ENCODE results near the gene CCDC88C. TPM values are rescaled to one million over a fixed set of nuclear protein-coding genes. Genes with fewer than 3 reads are reported as not detected.

The CCDC88C gene
- total RNA-seq, 1 donor from 2014 or later = 9.2 TPM

DNA sequence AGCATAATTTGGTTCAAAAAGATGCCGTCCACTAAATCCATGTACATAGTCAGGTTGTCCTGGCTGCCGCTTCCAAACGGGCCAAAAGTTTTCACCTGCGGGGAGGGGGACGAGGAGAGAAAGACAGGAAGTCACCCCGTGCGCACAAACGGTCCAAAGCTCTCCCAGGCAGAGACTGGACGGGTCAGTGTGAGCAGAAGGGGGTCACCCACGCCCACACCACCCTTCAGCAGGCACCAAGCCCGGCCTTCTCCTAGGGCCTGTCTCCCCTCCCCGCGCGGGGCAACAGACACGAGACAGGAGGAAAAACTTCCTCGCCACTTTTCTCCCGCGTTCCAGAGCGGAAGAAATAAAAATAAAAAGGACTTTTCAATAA lies 888 bp downstream of the CCDC88C start:
- TF ChIP-seq, protein P1, sequence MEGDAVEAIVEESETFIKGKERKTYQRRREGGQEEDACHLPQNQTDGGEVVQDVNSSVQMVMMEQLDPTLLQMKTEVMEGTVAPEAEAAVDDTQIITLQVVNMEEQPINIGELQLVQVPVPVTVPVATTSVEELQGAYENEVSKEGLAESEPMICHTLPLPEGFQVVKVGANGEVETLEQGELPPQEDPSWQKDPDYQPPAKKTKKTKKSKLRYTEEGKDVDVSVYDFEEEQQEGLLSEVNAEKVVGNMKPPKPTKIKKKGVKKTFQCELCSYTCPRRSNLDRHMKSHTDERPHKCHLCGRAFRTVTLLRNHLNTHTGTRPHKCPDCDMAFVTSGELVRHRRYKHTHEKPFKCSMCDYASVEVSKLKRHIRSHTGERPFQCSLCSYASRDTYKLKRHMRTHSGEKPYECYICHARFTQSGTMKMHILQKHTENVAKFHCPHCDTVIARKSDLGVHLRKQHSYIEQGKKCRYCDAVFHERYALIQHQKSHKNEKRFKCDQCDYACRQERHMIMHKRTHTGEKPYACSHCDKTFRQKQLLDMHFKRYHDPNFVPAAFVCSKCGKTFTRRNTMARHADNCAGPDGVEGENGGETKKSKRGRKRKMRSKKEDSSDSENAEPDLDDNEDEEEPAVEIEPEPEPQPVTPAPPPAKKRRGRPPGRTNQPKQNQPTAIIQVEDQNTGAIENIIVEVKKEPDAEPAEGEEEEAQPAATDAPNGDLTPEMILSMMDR (IDR thresholded peaks at IDR 0.05) = no peak
- H3K27ac ChIP-seq = no peak overlapping the region
- intact Hi-C loops (cut with DNase I) = no loop called here

DNA sequence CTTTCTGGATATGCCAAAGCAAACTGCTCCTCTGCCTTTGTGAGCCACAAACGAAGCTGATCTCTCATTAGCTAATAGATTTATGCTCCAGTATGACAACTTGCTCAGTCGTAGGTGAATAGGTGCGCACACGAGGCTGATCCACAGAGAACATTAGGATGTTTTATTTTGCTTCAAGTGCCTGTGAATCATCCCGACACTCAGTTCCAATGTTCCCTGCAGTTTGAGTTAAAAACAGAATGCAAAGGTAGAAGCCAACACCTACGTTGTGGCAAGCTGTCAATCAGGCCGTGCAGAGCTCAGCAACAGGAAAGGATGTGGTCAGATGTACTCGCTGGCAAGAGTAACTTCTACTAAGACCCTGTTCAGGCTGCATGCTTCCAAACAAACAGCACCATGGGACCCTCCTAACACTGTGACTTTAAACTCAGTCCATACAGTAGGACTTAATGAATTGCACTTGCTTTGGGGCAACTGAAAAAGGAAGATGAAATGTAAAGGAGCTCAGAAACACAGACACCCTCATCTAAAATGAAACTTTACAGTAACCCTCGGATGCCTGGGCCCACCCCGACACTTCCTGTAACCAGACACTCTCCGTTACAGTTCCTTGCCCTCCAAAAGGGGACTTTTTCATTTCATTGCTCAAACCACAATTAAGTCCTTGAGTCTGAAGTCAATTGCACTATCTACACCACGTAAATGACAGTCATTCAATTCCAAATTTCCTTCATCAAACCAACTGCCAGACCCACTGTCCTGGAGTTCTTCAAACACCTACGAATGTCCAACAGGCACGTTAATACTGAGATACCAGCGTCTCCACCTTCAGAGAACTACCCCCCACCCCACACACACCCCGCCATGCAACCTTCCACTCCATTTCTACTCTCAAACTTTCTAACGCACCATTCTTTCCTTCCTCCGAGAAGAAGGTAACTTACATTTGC lies 1.6 kb downstream of the CCDC88C start:
- Histone ChIP-seq H3K27me3 (peaks cover 4% of the 10 kb centered on the region), H3K36me3 (no peaks in the 10 kb centered on the region), H3K4me3 (peak overlapping the region in 1 of 2 donors; percentile 77), H3K27ac (no peak overlapping the region), H3K4me1 (peaks cover 6 to 10% of the 10 kb centered on the region in 2 donors), H3K9me3 (no peaks in the 10 kb centered on the region)
- DNase-seq (ENCODE audit: low spot score in 2 of 2) = peak in 1 of 2 donors; percentile 13
- intact Hi-C loops (cut with DNase I) = no loop called here
- TF ChIP-seq, protein P1 (IDR thresholded peaks at IDR 0.05) = no peak

More for the DNA sequence above, 888 bp downstream of the CCDC88C start:
- H3K9me3 ChIP-seq = no peaks in the 10 kb centered on the region
- DNase-seq (ENCODE audit: low spot score in 2 of 2) = no peak
- H3K27me3 ChIP-seq = peaks cover 4% of the 10 kb centered on the region
- peaks cover 6 to 10% of the 10 kb centered on the region in 2 donors for H3K4me1 ChIP-seq
- peak overlapping the region; percentile 56 to 77 for H3K4me3 ChIP-seq
- H3K36me3 ChIP-seq = no peaks in the 10 kb centered on the region

DNA sequence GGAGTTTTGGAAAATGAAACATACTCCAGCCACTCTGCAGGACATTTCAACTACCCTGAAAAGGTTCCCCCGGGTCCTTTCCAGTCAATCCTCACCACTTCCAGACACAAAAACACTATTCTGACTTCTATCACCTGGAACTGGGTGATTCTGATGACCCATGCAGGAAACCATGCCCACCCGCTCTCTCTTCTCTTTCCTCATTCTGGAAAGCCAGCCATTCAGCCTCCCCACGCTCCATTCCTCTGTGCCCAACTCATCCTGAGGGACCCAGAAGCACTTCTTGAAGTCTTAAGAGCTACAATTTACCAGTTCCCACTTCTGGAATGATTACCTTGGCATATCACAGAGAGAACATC lies 3.2 kb downstream of the CCDC88C start:
- TF ChIP-seq, protein P1 (IDR thresholded peaks at IDR 0.05) = no peak
- H3K4me1 ChIP-seq = peaks cover 6 to 10% of the 10 kb centered on the region in 2 donors
- intact Hi-C loops (cut with DNase I) = no loop called here

DNA sequence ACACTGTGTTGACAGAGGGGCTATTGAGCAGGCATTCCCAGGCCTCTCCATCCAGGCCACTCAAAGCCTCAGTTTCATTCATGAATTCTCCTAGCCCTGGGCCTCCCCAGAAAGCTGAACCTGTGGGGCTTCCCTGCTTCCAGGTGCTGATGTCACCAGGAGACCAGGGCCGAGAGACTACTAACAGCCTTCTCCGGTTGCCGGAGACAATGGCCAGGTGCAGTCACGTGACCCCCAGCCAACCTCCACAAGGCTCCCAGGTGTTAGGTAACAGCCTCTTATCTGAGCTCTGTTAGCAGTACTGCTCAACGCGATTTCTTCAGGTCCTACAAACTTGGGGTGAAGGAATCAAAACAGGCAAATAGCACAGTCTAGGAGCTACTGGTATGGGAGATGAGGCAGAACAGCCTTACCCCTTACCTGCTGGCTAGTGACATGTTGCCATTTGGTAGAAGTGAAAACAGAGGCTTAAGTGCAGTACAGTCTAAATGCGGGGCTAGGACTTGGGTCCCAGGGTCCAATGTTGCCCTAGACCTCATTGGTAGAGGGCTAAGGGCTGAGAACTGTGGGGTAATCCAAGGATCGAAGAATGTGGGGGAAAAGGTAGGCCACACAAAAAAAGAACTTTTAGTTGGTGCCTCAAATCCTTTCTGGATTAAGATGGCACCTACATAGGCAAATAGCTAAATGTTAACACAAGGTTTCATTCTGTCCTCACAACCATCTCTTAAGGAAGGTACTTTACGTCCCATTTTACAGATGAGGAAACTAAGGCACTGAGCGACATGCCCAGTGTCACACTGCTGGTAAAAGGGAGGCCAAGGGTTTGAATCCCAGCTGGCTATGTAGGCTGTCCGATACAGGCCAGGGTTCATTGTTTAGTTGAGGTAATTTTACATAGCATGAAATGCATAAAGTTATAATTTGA lies 3.8 kb downstream of the CCDC88C start:
- H3K9me3 ChIP-seq = no peaks in the 10 kb centered on the region
- TF ChIP-seq, protein P1 (IDR thresholded peaks at IDR 0.05) = no peak
- no peak overlapping the region for H3K4me3 ChIP-seq
- DNase-seq (ENCODE audit: low spot score in 2 of 2) = peak in 1 of 2 donors; percentile 58
- peaks cover 6 to 8% of the 10 kb centered on the region in 2 donors for H3K4me1 ChIP-seq
- no peak overlapping the region for H3K27ac ChIP-seq
- intact Hi-C loops (cut with DNase I) = no loop called here
- peaks cover 4% of the 10 kb centered on the region for H3K27me3 ChIP-seq
- no peaks in the 10 kb centered on the region for H3K36me3 ChIP-seq

More for the DNA sequence above, 3.2 kb downstream of the CCDC88C start:
- no peaks in the 10 kb centered on the region for H3K9me3 ChIP-seq
- no peaks in the 10 kb centered on the region for H3K36me3 ChIP-seq
- no peak overlapping the region for H3K4me3 ChIP-seq
- H3K27ac ChIP-seq = no peak overlapping the region
- H3K27me3 ChIP-seq = peaks cover 4% of the 10 kb centered on the region
- peak in 1 of 2 donors; percentile 43 for DNase-seq (ENCODE audit: low spot score in 2 of 2)

GRCh38 chr14:91412939-91413338 lies 4.7 kb downstream of the CCDC88C start:
- peak in 1 of 2 donors; percentile 41 for DNase-seq (ENCODE audit: low spot score in 2 of 2)
- peaks cover 4% of the 10 kb centered on the region for H3K27me3 ChIP-seq
- no peak overlapping the region for H3K4me3 ChIP-seq
- H3K9me3 ChIP-seq = no peaks in the 10 kb centered on the region
- no peaks in the 10 kb centered on the region for H3K36me3 ChIP-seq
- TF ChIP-seq, protein P1 (IDR thresholded peaks at IDR 0.05) = no peak
- no peak overlapping the region for H3K27ac ChIP-seq
- intact Hi-C loops (cut with DNase I) = no loop called here
- no peaks in the 10 kb centered on the region for H3K4me1 ChIP-seq

Data from ascending aorta (tissue), 2 donors.